ENCODE results near the gene KIF26A. TPM values are rescaled to one million over a fixed set of nuclear protein-coding genes. Genes with fewer than 3 reads are reported as not detected.

The KIF26A gene
- total and polyA plus RNA-seq, 2 of the 4 experiments (the other 2 are of a cell fraction) = not detected

DNA sequence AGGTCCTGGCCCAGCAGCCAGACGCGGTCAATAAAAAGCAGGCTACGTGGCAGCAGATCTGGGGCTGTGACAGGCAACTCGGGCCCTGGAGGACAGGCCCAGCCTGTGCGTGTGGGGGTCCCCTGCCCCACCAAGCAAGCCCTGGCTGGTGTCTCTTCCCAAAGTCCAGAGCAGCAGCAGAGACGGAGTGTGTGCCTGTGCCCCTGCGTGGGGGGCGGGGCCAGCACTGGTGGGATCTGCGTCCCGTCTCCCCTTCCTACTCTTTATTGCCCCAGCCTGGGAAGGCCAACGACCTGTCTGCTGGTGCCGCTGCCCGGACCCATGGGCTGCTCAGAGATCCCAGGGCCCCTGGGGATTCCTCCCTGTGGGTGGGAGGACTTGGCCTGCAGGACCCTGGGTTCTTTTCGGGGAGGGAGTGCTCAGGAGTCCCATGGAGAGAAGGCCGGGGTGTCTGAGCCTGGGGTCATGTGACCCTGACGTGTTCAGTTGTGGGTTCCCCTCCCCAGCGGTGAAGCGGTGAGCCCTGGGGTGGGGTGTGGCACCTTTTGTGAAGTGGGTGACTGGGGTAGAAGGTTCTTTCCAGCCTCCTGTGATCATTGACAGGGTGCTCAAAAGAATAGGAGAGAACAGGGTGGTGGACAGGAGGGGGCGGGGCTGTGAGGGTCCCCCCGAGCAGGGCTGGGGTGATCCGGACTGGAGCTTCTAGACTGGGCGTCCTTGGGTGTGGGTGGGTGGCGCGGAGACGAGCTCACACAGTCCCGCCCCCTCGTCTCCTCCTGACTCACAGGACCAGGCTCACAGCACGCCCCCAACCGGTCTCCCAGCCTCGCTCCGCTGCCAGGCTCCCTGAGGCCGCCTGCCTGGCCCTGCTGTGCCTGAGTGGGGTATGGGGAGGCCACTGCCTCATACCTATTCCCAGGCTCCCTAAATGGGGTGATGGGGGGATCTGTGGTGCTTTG is 30.5 kb upstream of the KIF26A start:
- ChIA-PET POLR2A (ENCODE audit: unreplicated experiment) (no interaction called here), CTCF (no interaction called here)
- Histone ChIP-seq H2BK20ac (ENCODE audit: low read depth, low read length) (no peak overlapping the region), H2BK120ac (ENCODE audit: low read depth, low read length) (no peak overlapping the region), H4K91ac (ENCODE audit: insufficient read depth, low read depth, low read length) (no peak overlapping the region), H2BK15ac (ENCODE audit: low read depth, low read length) (no peak overlapping the region), H2AK5ac (ENCODE audit: low read depth, low read length) (no peak overlapping the region), H3K27ac (ENCODE audit: insufficient read depth, low read length) (no peak overlapping the region), H3K56ac (ENCODE audit: extremely low read depth, insufficient read depth, low read length) (no peak overlapping the region), H3K9me3 (ENCODE audit: control insufficient read depth, insufficient read depth, low read length) (no peaks in the 10 kb centered on the region), H3K4ac (ENCODE audit: low read depth, low read length) (no peak overlapping the region), H3K4me2 (ENCODE audit: low read depth, low read length) (no peak overlapping the region), H2BK5ac (ENCODE audit: low read depth, low read length, poor library complexity, severe bottlenecking) (no peak overlapping the region), H3K4me1 (ENCODE audit: control insufficient read depth, insufficient read depth, low read length) (no peaks in the 10 kb centered on the region), H3K23ac (ENCODE audit: low read depth, low read length) (no peak overlapping the region), H2AK9ac (replicated peaks; ENCODE audit: low read depth, low read length, poor library complexity) (no peak overlapping the region), H2AFZ (replicated peaks; ENCODE audit: low read length, poor library complexity) (no peak overlapping the region), H3K18ac (ENCODE audit: low read depth, low read length) (no peak overlapping the region), H3K14ac (replicated peaks; ENCODE audit: low read depth, low read length) (no peak overlapping the region), H4K5ac (ENCODE audit: low read depth, low read length) (no peak overlapping the region), H3K4me3 (ENCODE audit: insufficient read depth, low read depth, low read length) (no peak overlapping the region), H4K20me1 (ENCODE audit: insufficient read depth, low read length) (no peaks in the 10 kb centered on the region), H3K9me1 (ENCODE audit: insufficient read depth, low read length) (no peaks in the 10 kb centered on the region), H4K8ac (ENCODE audit: low read depth in 2 of 2, low read length in 2 of 2) (no peak overlapping the region), H3K79me1 (ENCODE audit: low read depth in 1 of 2, low read length in 2 of 2) (no peaks in the 10 kb centered on the region), H3K36me3 (ENCODE audit: control insufficient read depth, insufficient read depth, low read length) (no peaks in the 10 kb centered on the region), H3K27me3 (ENCODE audit: control insufficient read depth, insufficient read depth, low read length) (no peaks in the 10 kb centered on the region), H3K9ac (ENCODE audit: low read depth, low read length) (no peak overlapping the region)
- dilution Hi-C loops (cut with HindIII; ENCODE audit: low sequenced_read_pairs, unreplicated experiment) = no loop called here
- WGBS, 2 experiments (ENCODE audit: extremely low coverage in 2 of 2, insufficient read length in 1 of 2) = 64% methylated on average over 5 of the region's 32 CpGs; no CpG with 5 or more reads in 1 of the 2 experiments
- DNase-seq = no peak
- intact Hi-C loops (cut with micrococcal nuclease) = no loop called here
- in situ Hi-C loops (cut with MboI; ENCODE audit: low sequenced_read_pairs) = no loop called here
- TF ChIP-seq FOS (IDR thresholded peaks at IDR 0.05; ENCODE audit: low read depth, low read length) (no peak), CEBPB (IDR thresholded peaks at IDR 0.05; ENCODE audit: low read depth, low read length) (no peak), MXI1 (IDR thresholded peaks at IDR 0.05; ENCODE audit: borderline replicate concordance, low read depth, low read length) (no peak), SMC3 (IDR thresholded peaks at IDR 0.05; ENCODE audit: low read depth, low read length) (no peak), CHD1 (IDR thresholded peaks at IDR 0.05; ENCODE audit: low read depth, low read length) (no peak)
- TF ChIP-seq, protein P1, sequence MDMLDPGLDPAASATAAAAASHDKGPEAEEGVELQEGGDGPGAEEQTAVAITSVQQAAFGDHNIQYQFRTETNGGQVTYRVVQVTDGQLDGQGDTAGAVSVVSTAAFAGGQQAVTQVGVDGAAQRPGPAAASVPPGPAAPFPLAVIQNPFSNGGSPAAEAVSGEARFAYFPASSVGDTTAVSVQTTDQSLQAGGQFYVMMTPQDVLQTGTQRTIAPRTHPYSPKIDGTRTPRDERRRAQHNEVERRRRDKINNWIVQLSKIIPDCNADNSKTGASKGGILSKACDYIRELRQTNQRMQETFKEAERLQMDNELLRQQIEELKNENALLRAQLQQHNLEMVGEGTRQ (IDR thresholded peaks at IDR 0.05; ENCODE audit: low read depth, low read length) = no peak
- BruUV-seq (replicated peaks) = no TSS peak
- no peak for ATAC-seq (ENCODE audit: low read depth)

Data from IMR-90 (cell line).